ENCODE measurements around the gene SRRD. TPM values are rescaled to one million over a fixed set of nuclear protein-coding genes. Genes with fewer than 3 reads are reported as not detected.

The SRRD gene
- total RNA-seq, 1 donor from 2014 or later = 20.4 TPM

GRCh38 chr22:26481112-26481693, 2.5 kb upstream of the SRRD start:
- H3K27ac Mint-ChIP-seq (ENCODE audit: unreplicated experiment) = no peak overlapping the region
- no peaks in the 10 kb centered on the region for H3K27me3 Mint-ChIP-seq (ENCODE audit: unreplicated experiment)
- H3K9me3 Mint-ChIP-seq (ENCODE audit: unreplicated experiment) = no peaks in the 10 kb centered on the region
- DNase-seq (ENCODE audit: extremely low spot score, unreplicated experiment) = no peak
- peaks cover 18% of the 10 kb centered on the region for H3K36me3 Mint-ChIP-seq (ENCODE audit: unreplicated experiment)
- H3K4me3 Mint-ChIP-seq (ENCODE audit: unreplicated experiment) = no peak overlapping the region
- peaks cover 67% of the 10 kb centered on the region for H3K4me1 Mint-ChIP-seq (ENCODE audit: unreplicated experiment)
- TF ChIP-seq CTCF (IDR thresholded peaks at IDR 0.05) = no peak

DNA sequence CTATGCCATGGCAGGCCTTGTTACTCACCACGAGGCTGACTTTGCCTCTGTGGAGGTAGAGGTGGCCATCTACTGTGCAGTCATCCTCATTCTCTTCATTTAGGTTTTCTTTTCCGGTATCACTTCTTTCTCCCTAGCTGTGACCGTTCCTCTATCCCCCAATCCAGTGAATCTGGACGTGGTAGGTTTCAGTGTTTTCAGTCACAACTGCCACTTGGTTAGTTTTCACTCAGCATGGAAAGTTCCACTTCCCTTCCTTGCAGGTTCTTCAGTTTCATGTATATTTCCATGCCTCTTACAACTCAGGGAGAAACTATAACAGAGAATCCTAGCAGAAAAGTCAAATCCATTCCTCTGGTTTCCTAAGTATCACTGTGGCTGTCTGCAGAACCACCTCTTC, 2.0 kb upstream of the SRRD start:
- Mint-ChIP-seq H3K9me3 (ENCODE audit: unreplicated experiment) (no peaks in the 10 kb centered on the region), H3K4me1 (ENCODE audit: unreplicated experiment) (peaks cover 63% of the 10 kb centered on the region), H3K27me3 (ENCODE audit: unreplicated experiment) (no peaks in the 10 kb centered on the region), H3K36me3 (ENCODE audit: unreplicated experiment) (peaks cover 13% of the 10 kb centered on the region), H3K4me3 (ENCODE audit: unreplicated experiment) (no peak overlapping the region), H3K27ac (ENCODE audit: unreplicated experiment) (no peak overlapping the region)
- no peak for DNase-seq (ENCODE audit: extremely low spot score, unreplicated experiment)
- no peak for TF ChIP-seq CTCF (IDR thresholded peaks at IDR 0.05)

DNA sequence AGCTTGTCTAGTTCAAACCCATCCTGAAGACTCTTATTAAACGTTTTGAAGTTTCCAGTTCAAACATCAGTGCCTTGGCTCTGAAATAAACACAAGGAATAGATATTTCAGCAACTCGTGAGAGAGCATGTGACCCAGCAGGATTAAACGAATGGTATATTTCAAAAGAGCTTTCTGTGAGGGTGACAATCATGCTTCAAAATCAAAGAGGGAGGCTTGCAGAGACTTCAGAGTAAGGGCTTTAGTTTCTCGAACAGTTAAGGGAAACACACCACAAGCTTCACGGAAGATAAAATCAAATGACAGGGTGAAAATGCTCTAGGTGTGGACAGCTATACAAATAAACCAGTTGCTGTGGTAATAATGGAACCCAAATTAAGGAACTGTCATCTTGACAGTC, 1.5 kb upstream of the SRRD start:
- H3K9me3 Mint-ChIP-seq (ENCODE audit: unreplicated experiment) = no peaks in the 10 kb centered on the region
- peaks cover 58% of the 10 kb centered on the region for H3K4me1 Mint-ChIP-seq (ENCODE audit: unreplicated experiment)
- no peak for TF ChIP-seq CTCF (IDR thresholded peaks at IDR 0.05)
- H3K27ac Mint-ChIP-seq (ENCODE audit: unreplicated experiment) = peak overlapping the region; percentile 96
- H3K27me3 Mint-ChIP-seq (ENCODE audit: unreplicated experiment) = no peaks in the 10 kb centered on the region
- H3K36me3 Mint-ChIP-seq (ENCODE audit: unreplicated experiment) = peaks cover 10% of the 10 kb centered on the region
- H3K4me3 Mint-ChIP-seq (ENCODE audit: unreplicated experiment) = peak overlapping the region; percentile 82
- DNase-seq (ENCODE audit: extremely low spot score, unreplicated experiment) = no peak

DNA sequence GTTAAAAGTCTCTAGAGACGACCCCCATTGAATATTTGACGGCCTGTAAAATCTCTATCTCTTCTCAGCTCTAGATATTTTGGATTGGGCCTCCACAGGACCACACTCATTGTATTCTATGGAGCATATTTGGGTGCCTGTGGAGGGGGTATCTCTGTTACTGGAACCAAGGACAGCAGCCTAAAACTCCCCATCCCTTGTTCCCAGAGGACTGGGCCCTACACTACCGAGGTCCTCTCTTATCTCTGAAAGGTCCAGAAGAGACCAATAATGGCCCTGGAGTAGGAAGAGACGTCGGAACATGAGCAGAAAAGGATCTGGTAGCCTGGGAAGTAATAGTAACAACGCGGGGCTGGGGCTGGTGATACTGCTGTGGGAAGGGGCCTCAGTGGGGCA, 636 bp upstream of the SRRD start:
- no peak for DNase-seq (ENCODE audit: extremely low spot score, unreplicated experiment)
- no peaks in the 10 kb centered on the region for H3K27me3 Mint-ChIP-seq (ENCODE audit: unreplicated experiment)
- no peaks in the 10 kb centered on the region for H3K9me3 Mint-ChIP-seq (ENCODE audit: unreplicated experiment)
- peaks cover 5% of the 10 kb centered on the region for H3K36me3 Mint-ChIP-seq (ENCODE audit: unreplicated experiment)
- peak overlapping the region; percentile 82 for H3K4me3 Mint-ChIP-seq (ENCODE audit: unreplicated experiment)
- no peak for TF ChIP-seq CTCF (IDR thresholded peaks at IDR 0.05)
- peaks cover 49% of the 10 kb centered on the region for H3K4me1 Mint-ChIP-seq (ENCODE audit: unreplicated experiment)
- peak overlapping the region; percentile 96 for H3K27ac Mint-ChIP-seq (ENCODE audit: unreplicated experiment)

DNA sequence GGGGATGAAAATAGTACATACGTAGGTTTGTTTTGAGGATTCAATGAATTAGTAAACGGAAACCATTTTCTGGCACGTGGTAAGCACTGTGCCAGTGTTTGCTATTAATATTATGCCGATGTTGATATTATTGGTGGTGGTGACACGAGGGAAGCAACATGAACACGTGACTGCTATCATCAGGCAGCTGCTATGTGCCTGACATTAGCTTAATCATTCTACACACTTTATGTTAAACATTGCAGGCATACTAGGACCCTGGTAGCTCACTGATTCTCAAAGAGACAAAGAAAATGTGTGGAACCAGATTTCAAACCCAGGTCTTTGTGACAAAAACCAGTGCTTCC, 656 bp downstream of the SRRD start:
- Mint-ChIP-seq H3K36me3 (ENCODE audit: unreplicated experiment) (peaks cover 10% of the 10 kb centered on the region), H3K27me3 (ENCODE audit: unreplicated experiment) (no peaks in the 10 kb centered on the region), H3K4me3 (ENCODE audit: unreplicated experiment) (peak overlapping the region; percentile 82), H3K4me1 (ENCODE audit: unreplicated experiment) (peaks cover 50% of the 10 kb centered on the region), H3K27ac (ENCODE audit: unreplicated experiment) (peak overlapping the region; percentile 96), H3K9me3 (ENCODE audit: unreplicated experiment) (no peaks in the 10 kb centered on the region)
- TF ChIP-seq CTCF (IDR thresholded peaks at IDR 0.05) = no peak
- DNase-seq (ENCODE audit: extremely low spot score, unreplicated experiment) = no peak
